GM19238 (cell line): ENCODE measurements around the gene GPR39.

Experiments
- DNase-seq: peaks from one replicate; pipeline ENCODE4 v3.0.0; 2011; ENCODE audit warnings: low spot score; ENCODE audit not compliant: insufficient read length

GPR39 gene

GRCh38 chr2:132560562-132560961, 144.0 kb downstream of the GPR39 start:
- no peak for DNase-seq

- no peak for DNase-seq
These were observed 145.6 kb downstream of the GPR39 start for GRCh38 chr2:132562245-132562644.

- no peak for DNase-seq
These were observed 147.5 kb downstream of the GPR39 start for GRCh38 chr2:132564065-132564464.

GRCh38 chr2:132566379-132566778, 149.8 kb downstream of the GPR39 start:
- no peak for DNase-seq

GRCh38 chr2:132567682-132568081, 151.1 kb downstream of the GPR39 start:
- no peak for DNase-seq

GRCh38 chr2:132568656-132569055, 152.1 kb downstream of the GPR39 start:
- DNase-seq, result no peak

- DNase-seq, result no peak
These were observed 156.9 kb downstream of the GPR39 start for GRCh38 chr2:132573444-132574007.

- no peak for DNase-seq
These were observed 161.1 kb downstream of the GPR39 start for GRCh38 chr2:132577686-132578085.

GRCh38 chr2:132581591-132581990, 165.0 kb downstream of the GPR39 start:
- no peak for DNase-seq

- DNase-seq, result no peak
These were observed 165.6 kb downstream of the GPR39 start for GRCh38 chr2:132581991-132582738.

GRCh38 chr2:132583666-132584360, 167.2 kb downstream of the GPR39 start:
- DNase-seq, result no peak

GRCh38 chr2:132584976-132585817, 168.6 kb downstream of the GPR39 start:
- no peak for DNase-seq

GRCh38 chr2:132586101-132586511, 169.5 kb downstream of the GPR39 start:
- DNase-seq, result no peak

- DNase-seq, result no peak
These were observed 170.2 kb downstream of the GPR39 start for GRCh38 chr2:132586835-132587234.

GRCh38 chr2:132588576-132588975, 172.0 kb downstream of the GPR39 start:
- DNase-seq, result no peak

GRCh38 chr2:132589111-132589830, 172.7 kb downstream of the GPR39 start:
- DNase-seq, result no peak

- no peak for DNase-seq
These were observed 173.4 kb downstream of the GPR39 start for GRCh38 chr2:132589966-132590365.

- DNase-seq, result no peak
These were observed 176.6 kb downstream of the GPR39 start for GRCh38 chr2:132593171-132593570.

- no peak for DNase-seq
These were observed 178.6 kb downstream of the GPR39 start for GRCh38 chr2:132595186-132595585.

GRCh38 chr2:132595693-132596092, 179.1 kb downstream of the GPR39 start:
- no peak for DNase-seq

- DNase-seq, result no peak
These were observed 180.6 kb downstream of the GPR39 start for GRCh38 chr2:132597166-132597565.
